A549 (cell line): Measurements from ENCODE around the gene LMTK3. TPM values are rescaled to one million over a fixed set of nuclear protein-coding genes. Genes with fewer than 3 reads are reported as not detected.

Experiments used
- ATAC-seq, 2 experiments: fragments of 200-7000 bp in 1 of 2; fragments of >200 bp in 1 of 2; cut with Nextera tagmentation in 1 of 2; cut with Tn5 transposase in 1 of 2; 3 replicates each; pipeline versions ENCODE4 v1.8.0 to v1.9.1; 2018 to 2020; ENCODE audit warnings: mild to moderate bottlenecking in 1 of 2, moderate library complexity in 1 of 2
- CTCF ChIA-PET: fragments of 300-600 bp; sonication (Branson Sonifier 250); formaldehyde crosslinking; extraction: SDS; loops from one replicate; lab custom pipeline; 2021; ENCODE audit warnings: antibody characterized with exemption, inconsistent platforms; lab: Yijun Ruan, JAX
- POLR2A ChIA-PET: fragments of 350-600 bp; formaldehyde crosslinking; extraction: SDS; loops from one replicate; lab custom pipeline; 2021; ENCODE audit warnings: antibody characterized with exemption, inconsistent platforms; lab: Yijun Ruan, JAX
- DNase-seq, 2 experiments: peaks; one replicate each; pipeline versions ENCODE4 v3.0.0 to v3.0.0-alpha.2; 2011 to 2016; ENCODE audit warnings: low read depth in 1 of 2, low spot score in 1 of 2
- FAIRE-seq: peaks from 2 replicates; lab custom pipeline; 2011; peaks lifted over from hg19 to GRCh38; lab: Jason Lieb, UNC
- H3K27ac ChIP-seq, 2 experiments: fragments of >200 bp; sonication (Bioruptor Twin); formaldehyde crosslinking; 3 replicates each; pipeline ENCODE4 v1.5.1; 2016 to 2017
- H3K4me1 ChIP-seq: fragments of >200 bp; sonication (Bioruptor Twin); formaldehyde crosslinking; 3 replicates; pipeline ENCODE4 v1.6.1; 2016
- H3K4me2 ChIP-seq: fragments of >200 bp; sonication (Bioruptor Twin); formaldehyde crosslinking; 3 replicates; pipeline ENCODE4 v1.6.1; 2016
- H3K4me3 ChIP-seq: fragments of >200 bp; sonication (Bioruptor Twin); formaldehyde crosslinking; 3 replicates; pipeline ENCODE4 v1.5.1; 2016
- H3K9me3 ChIP-seq: fragments of >200 bp; sonication (Bioruptor Twin); formaldehyde crosslinking; 3 replicates; pipeline ENCODE4 v1.6.1; 2016
- ATOH8 ChIP-seq: fragments of 250-450 bp; sonication (Bioruptor Pico); IDR thresholded peaks from 2 replicates; pipeline ENCODE4 v1.5.0; 2020; ENCODE audit warnings: low read depth, mild to moderate bottlenecking, moderate library complexity
- BCL3 ChIP-seq: fragments of >200 bp; sonication (Bioruptor Twin); formaldehyde crosslinking; IDR thresholded peaks from 3 replicates; pipeline ENCODE4 v1.6.1; 2016
- BHLHE40 ChIP-seq: IDR thresholded peaks from 2 replicates; pipeline ENCODE4 v1.6.1; 2012; ENCODE audit warnings: low read depth, low read length, inconsistent platforms
- CHD4 ChIP-seq: fragments of 200-600 bp; sonication (generic); IDR thresholded peaks from 2 replicates; pipeline ENCODE4 v1.6.1; 2016; ENCODE audit warnings: antibody characterized with exemption, mild to moderate bottlenecking, borderline replicate concordance
- CTCF ChIP-seq: fragments of >200 bp; sonication (Bioruptor Twin); formaldehyde crosslinking; IDR thresholded peaks from 3 replicates; pipeline ENCODE4 v1.5.1; 2016
- E2F6 ChIP-seq: IDR thresholded peaks from 2 replicates; pipeline ENCODE4 v1.6.1; 2012; ENCODE audit warnings: low read depth, borderline replicate concordance
- EHF ChIP-seq: fragments of 250-450 bp; sonication (Bioruptor Pico); IDR thresholded peaks from 2 replicates; pipeline ENCODE4 v1.5.0; 2020; ENCODE audit warnings: mild to moderate bottlenecking
- ELK1 ChIP-seq: fragments of 150-350 bp; IDR thresholded peaks from 2 replicates; pipeline ENCODE4 v1.6.1; 2014; ENCODE audit warnings: low read depth, mild to moderate bottlenecking, low read length
- ESRRA ChIP-seq: fragments of 150-350 bp; IDR thresholded peaks from 2 replicates; pipeline ENCODE4 v1.6.1; 2014; ENCODE audit warnings: mild to moderate bottlenecking, low read length, borderline replicate concordance
- FOSB ChIP-seq: fragments of 250-450 bp; sonication (Bioruptor Pico); IDR thresholded peaks from 2 replicates; pipeline ENCODE4 v1.5.0; 2020; ENCODE audit warnings: mild to moderate bottlenecking, moderate library complexity
- FOXS1 ChIP-seq: fragments of 250-450 bp; sonication (Bioruptor Pico); IDR thresholded peaks from 2 replicates; pipeline ENCODE4 v1.5.0; 2020; ENCODE audit warnings: mild to moderate bottlenecking, moderate library complexity
- HOXA7 ChIP-seq: fragments of 250-450 bp; sonication (Bioruptor Pico); IDR thresholded peaks from 2 replicates; pipeline ENCODE4 v1.5.0; 2020; ENCODE audit warnings: mild to moderate bottlenecking, moderate library complexity
- HOXB5 ChIP-seq: fragments of 250-450 bp; sonication (Bioruptor Pico); IDR thresholded peaks from 2 replicates; pipeline ENCODE4 v1.5.0; 2020; ENCODE audit warnings: mild to moderate bottlenecking, moderate library complexity
- JUN ChIP-seq, 2 experiments: fragments of >200 bp; sonication (Bioruptor Twin); formaldehyde crosslinking; IDR thresholded peaks; 2 replicates in 1 of 2; 3 replicates in 1 of 2; pipeline ENCODE4 v1.6.1; 2016 to 2017
- JUNB ChIP-seq: fragments of >200 bp; sonication (Bioruptor Twin); formaldehyde crosslinking; IDR thresholded peaks from 2 replicates; pipeline ENCODE4 v1.6.1; 2016
- KDM1A ChIP-seq: fragments of 200-600 bp; sonication (generic); IDR thresholded peaks from 2 replicates; pipeline ENCODE4 v1.6.1; 2016; ENCODE audit warnings: low read depth, mild to moderate bottlenecking
- KDM5A ChIP-seq: fragments of 200-600 bp; sonication (generic); IDR thresholded peaks from 2 replicates; pipeline ENCODE4 v1.6.1; 2016; ENCODE audit warnings: antibody characterized with exemption, mild to moderate bottlenecking
- MAX ChIP-seq: IDR thresholded peaks from 2 replicates; pipeline ENCODE4 v1.6.1; 2012
- MAZ ChIP-seq: fragments of 150-350 bp; IDR thresholded peaks from 2 replicates; pipeline ENCODE4 v1.6.1; 2014; ENCODE audit warnings: antibody characterized with exemption, low read depth, low read length, borderline replicate concordance
- MYC ChIP-seq: IDR thresholded peaks from 2 replicates; pipeline ENCODE4 v1.6.1; 2012; ENCODE audit warnings: mild to moderate bottlenecking, inconsistent platforms, low read length, improper control_type of control experiment, borderline replicate concordance
- NPAS2 ChIP-seq: fragments of 250-450 bp; sonication (Bioruptor Pico); IDR thresholded peaks from 2 replicates; pipeline ENCODE4 v1.8.0; 2022; ENCODE audit warnings: mild to moderate bottlenecking, moderate library complexity, borderline replicate concordance
- POLR2A ChIP-seq: IDR thresholded peaks from 2 replicates; pipeline ENCODE4 v1.6.1; 2012; ENCODE audit warnings: mild to moderate bottlenecking, low read length
- POLR2AphosphoS2 ChIP-seq: conservative IDR thresholded peaks from 2 replicates; pipeline ENCODE4 v1.6.1; 2012; ENCODE audit warnings: low read length, improper control_type of control experiment, inconsistent platforms
- RNF2 ChIP-seq: fragments of 200-600 bp; sonication (generic); IDR thresholded peaks from 2 replicates; pipeline ENCODE4 v1.6.1; 2016; ENCODE audit warnings: low read depth, mild to moderate bottlenecking, antibody characterized with exemption, moderate library complexity, borderline replicate concordance
- SMC3 ChIP-seq: fragments of >200 bp; sonication (Bioruptor Twin); formaldehyde crosslinking; IDR thresholded peaks from 3 replicates; pipeline ENCODE4 v1.6.1; 2018; ENCODE audit warnings: inconsistent platforms
- SREBF2 ChIP-seq: fragments of 450-650 bp; IDR thresholded peaks from 2 replicates; pipeline ENCODE4 v1.6.1; 2014; ENCODE audit warnings: mild to moderate bottlenecking, moderate library complexity
- TFCP2L1 ChIP-seq: fragments of 250-450 bp; sonication (Bioruptor Pico); IDR thresholded peaks from 2 replicates; pipeline ENCODE4 v1.5.0; 2021; ENCODE audit warnings: mild to moderate bottlenecking
- TP53 ChIP-seq: fragments of 250-450 bp; sonication (Bioruptor Pico); IDR thresholded peaks from 2 replicates; pipeline ENCODE4 v1.5.0; 2021; ENCODE audit warnings: mild to moderate bottlenecking, moderate library complexity
- USF2 ChIP-seq: fragments of 450-650 bp; IDR thresholded peaks from 2 replicates; pipeline ENCODE4 v1.6.1; 2014; ENCODE audit warnings: antibody characterized with exemption
- ZC3H11A ChIP-seq: fragments of 450-650 bp; IDR thresholded peaks from 2 replicates; pipeline ENCODE4 v1.6.1; 2014; ENCODE audit warnings: antibody characterized with exemption, mild to moderate bottlenecking
- ZFP36 ChIP-seq: fragments of 450-650 bp; IDR thresholded peaks from 2 replicates; pipeline ENCODE4 v1.6.1; 2014; ENCODE audit warnings: borderline replicate concordance; ENCODE audit not compliant: partially characterized antibody
- ZSCAN20 ChIP-seq: fragments of 250-450 bp; sonication (Bioruptor Pico); IDR thresholded peaks from 2 replicates; pipeline ENCODE4 v1.8.0; 2022; ENCODE audit warnings: mild to moderate bottlenecking, moderate library complexity
- WGBS: methylation state at CpG from one replicate; pipeline ENCODE4 v1.1.6; 2017; ENCODE audit errors: missing lambda C conversion rate; 5-methylcytosine and 5-hydroxymethylcytosine counted together
- polyA plus RNA-seq, 4 experiments: library from polyadenylated mRNA; depleted of rRNA in 3 of 4; stranded (reverse); fragments of >200 nt; fragmentation: RNase III in 1 of 4; extraction: RNeasy Plus Mini Kit Qiagen cat#74134 plus additional on column Dnase treatment in 1 of 4; gene quantifications; 2 replicates in 3 of 4; 3 replicates in 1 of 4; pipeline ENCODE4 v1.2.3, GENCODE V29; 2011 to 2017

The LMTK3 gene
- polyA plus RNA-seq, 2 of the 4 experiments (the other 2 are of a cell fraction) = 0.62 to 6.1 TPM

GRCh38 chr19:48458016-48458415 lies 53.6 kb downstream of the LMTK3 start:
- H3K4me2 ChIP-seq = no peak overlapping the region
- no peak overlapping the region for H3K27ac ChIP-seq
- H3K9me3 ChIP-seq = no peaks in the 10 kb centered on the region
- CTCF ChIA-PET = interaction anchor here (0.6 to 1.9 kb wide), 9 partner anchors 9 to 137 kb away, joined by 3 to 7 read pairs (median 4); partner anchors contain the start of gene GRWD1
- POLR2A ChIA-PET = no interaction called here
- H3K4me3 ChIP-seq = no peak overlapping the region
- DNase-seq (no peak), ATAC-seq (no peak), FAIRE-seq (no peak)
- H3K4me1 ChIP-seq = no peaks in the 10 kb centered on the region
- TF ChIP-seq CHD4 (no peak), EHF (CRISPR knock-in tag) (no peak), SREBF2 (no peak), FOSB (no peak), ELK1 (no peak), ZSCAN20 (CRISPR knock-in tag) (no peak), POLR2A (no peak), RNF2 (no peak), TFCP2L1 (CRISPR knock-in tag) (no peak), JUN (IDR thresholded peaks at IDR 0.05) (no peak), BCL3 (no peak), KDM1A (no peak), JUNB (no peak), ZFP36 (no peak), ATOH8 (CRISPR knock-in tag) (no peak), E2F6 (no peak), ESRRA (no peak), USF2 (no peak), HOXB5 (CRISPR knock-in tag) (no peak), FOXS1 (CRISPR knock-in tag) (no peak)
- WGBS = 93% methylated on average over 2 of the region's 2 CpGs

GRCh38 chr19:48456864-48457263 lies 54.8 kb downstream of the LMTK3 start:
- no peak for DNase-seq
- no peaks in the 10 kb centered on the region for H3K4me1 ChIP-seq
- TF ChIP-seq MYC (no peak), RNF2 (no peak), NPAS2 (CRISPR knock-in tag) (no peak), TP53 (CRISPR knock-in tag) (no peak), ATOH8 (CRISPR knock-in tag) (no peak), MAX (no peak), CTCF (no peak), SMC3 (no peak), POLR2AphosphoS2 (no peak), HOXB5 (CRISPR knock-in tag) (no peak), HOXA7 (CRISPR knock-in tag) (no peak), ZC3H11A (no peak), KDM5A (no peak), BHLHE40 (no peak), MAZ (no peak)
- TF ChIP-seq, all 56 proteins: peak for 0
- Histone ChIP-seq H3K4me3 (no peak overlapping the region), H3K4me2 (no peak overlapping the region), H3K27ac (no peak overlapping the region), H3K9me3 (no peaks in the 10 kb centered on the region)
- ChIA-PET CTCF (interaction anchor here (0.6 to 1.9 kb wide), 10 partner anchors 9 to 133 kb away, joined by 3 to 7 read pairs (median 4); partner anchors contain the start of gene GRWD1), POLR2A (interaction anchor here (0.7 to 1.1 kb wide), 2 partner anchors 138 to 163 kb away, joined by 3 to 4 read pairs; partner anchors contain the start of gene SPHK2)
- FAIRE-seq (no peak), ATAC-seq (no peak)
- WGBS = 95% methylated on average over 4 of the region's 4 CpGs
